Breast epithelium (tissue), 3 donors: ENCODE data around the gene CREBZF.

Experiments
- POLR2A ChIP-seq: fragments of 450-650 bp; IDR thresholded peaks from one replicate; pipeline ENCODE4 v1.6.1; 2016; ENCODE audit warnings: antibody characterized with exemption, mild to moderate bottlenecking, moderate library complexity
- TF ChIP-seq, protein P1 (sequence below), 3 donors: fragments of 450-650 bp; IDR thresholded peaks; one replicate each; pipeline ENCODE4 v1.5.1; 2016 to 2017; ENCODE audit warnings: antibody characterized with exemption in 3 of 3, mild to moderate bottlenecking in 3 of 3, moderate library complexity in 3 of 3

DNA sequence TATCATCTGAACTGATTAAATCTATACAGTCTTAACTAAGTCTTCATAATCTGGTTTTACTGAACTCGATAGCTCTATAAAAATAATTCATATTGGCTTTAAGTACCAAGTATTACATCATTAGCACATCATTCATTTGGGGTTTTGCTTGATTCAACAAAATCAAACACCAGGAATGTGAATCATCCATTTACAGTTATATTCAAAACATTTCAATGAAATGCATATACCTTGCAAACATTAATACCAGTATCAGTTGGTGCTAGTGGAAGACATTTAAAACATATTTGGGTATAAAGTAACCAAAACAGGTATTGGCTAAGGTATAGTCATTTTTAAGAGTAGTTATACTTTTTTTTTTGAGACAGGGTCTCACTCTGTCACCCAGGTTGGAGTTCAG lies 33.3 kb upstream of the CREBZF start:
- TF ChIP-seq, protein P1, sequence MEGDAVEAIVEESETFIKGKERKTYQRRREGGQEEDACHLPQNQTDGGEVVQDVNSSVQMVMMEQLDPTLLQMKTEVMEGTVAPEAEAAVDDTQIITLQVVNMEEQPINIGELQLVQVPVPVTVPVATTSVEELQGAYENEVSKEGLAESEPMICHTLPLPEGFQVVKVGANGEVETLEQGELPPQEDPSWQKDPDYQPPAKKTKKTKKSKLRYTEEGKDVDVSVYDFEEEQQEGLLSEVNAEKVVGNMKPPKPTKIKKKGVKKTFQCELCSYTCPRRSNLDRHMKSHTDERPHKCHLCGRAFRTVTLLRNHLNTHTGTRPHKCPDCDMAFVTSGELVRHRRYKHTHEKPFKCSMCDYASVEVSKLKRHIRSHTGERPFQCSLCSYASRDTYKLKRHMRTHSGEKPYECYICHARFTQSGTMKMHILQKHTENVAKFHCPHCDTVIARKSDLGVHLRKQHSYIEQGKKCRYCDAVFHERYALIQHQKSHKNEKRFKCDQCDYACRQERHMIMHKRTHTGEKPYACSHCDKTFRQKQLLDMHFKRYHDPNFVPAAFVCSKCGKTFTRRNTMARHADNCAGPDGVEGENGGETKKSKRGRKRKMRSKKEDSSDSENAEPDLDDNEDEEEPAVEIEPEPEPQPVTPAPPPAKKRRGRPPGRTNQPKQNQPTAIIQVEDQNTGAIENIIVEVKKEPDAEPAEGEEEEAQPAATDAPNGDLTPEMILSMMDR (IDR thresholded peaks at IDR 0.05), result no peak
- TF ChIP-seq POLR2A, result no peak
